ENCODE data around the gene LDB2.

LDB2 gene

GRCh38 chr4:16692524-16692923 is 205.9 kb downstream of the LDB2 start:
- no peak overlapping the region for H3K4me3 ChIP-seq (ENCODE audit: low read depth, low read length)
- TF ChIP-seq CTCF (IDR thresholded peaks at IDR 0.05; ENCODE audit: control insufficient read depth, extremely low read depth, insufficient read depth) = no peak
- DNase-seq (ENCODE audit: low read depth) = no peak

DNA sequence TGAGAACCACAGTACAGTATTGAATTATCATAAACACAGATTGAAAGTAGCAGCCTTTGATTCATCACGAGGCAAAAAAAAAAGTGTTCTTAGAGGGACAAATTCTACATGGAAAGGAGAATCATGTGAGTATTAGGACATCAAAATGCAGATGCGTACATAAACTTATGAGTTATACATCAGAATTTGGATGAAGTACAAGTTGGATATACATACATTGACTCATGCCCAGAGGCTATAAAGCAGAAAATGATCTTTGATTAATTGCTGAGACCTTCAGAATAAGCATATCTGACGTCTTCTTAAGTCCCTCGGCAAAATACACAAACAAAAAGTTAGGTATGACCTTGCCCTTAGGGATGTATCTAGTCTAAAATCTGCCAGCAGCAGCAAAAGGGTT is 206.4 kb downstream of the LDB2 start:
- TF ChIP-seq CTCF (IDR thresholded peaks at IDR 0.05; ENCODE audit: control insufficient read depth, extremely low read depth, insufficient read depth) = no peak
- no peak overlapping the region for H3K4me3 ChIP-seq (ENCODE audit: low read depth, low read length)
- peak; percentile 3 for DNase-seq (ENCODE audit: low read depth)

DNA sequence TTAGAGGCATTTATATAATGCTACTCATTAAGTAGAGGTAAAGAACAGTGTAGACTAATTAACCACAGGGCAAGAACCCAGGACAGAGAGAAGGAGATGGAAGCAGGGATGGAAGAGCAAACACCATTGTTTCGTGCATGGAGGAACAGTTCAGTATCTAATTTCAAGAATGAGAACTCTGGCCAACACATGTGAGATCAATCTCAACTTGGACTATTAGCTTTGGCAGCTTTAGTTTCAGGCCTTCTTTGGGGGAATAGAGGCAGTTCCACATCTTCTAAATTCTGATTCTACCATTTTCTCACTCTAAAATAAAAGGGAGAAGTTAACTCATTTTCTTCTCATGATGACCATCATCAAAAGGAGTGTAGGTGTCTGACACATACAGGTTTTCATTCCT is 207.0 kb downstream of the LDB2 start:
- DNase-seq (ENCODE audit: low read depth) = no peak
- TF ChIP-seq CTCF (IDR thresholded peaks at IDR 0.05; ENCODE audit: control insufficient read depth, extremely low read depth, insufficient read depth) = no peak
- no peak overlapping the region for H3K4me3 ChIP-seq (ENCODE audit: low read depth, low read length)

DNA sequence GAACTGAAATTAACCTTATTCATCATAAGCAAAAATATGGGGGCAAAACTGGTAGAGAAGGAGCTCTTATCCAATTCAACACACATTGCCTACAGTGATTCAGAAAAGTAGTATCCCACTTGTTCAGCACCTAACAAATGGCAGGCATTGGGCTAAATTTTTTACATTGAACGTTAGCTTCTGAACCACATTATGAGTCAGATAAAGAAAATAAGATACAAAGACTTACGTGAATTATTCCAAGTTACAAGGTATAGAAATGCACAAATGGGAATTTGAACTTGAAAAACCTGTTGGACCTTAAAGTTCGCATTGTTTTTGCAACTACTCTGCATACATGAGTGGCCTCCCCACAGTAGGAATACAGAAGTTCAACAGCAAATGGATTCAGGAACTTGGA is 210.6 kb downstream of the LDB2 start:
- DNase-seq (ENCODE audit: low read depth) = no peak
- TF ChIP-seq CTCF (IDR thresholded peaks at IDR 0.05; ENCODE audit: control insufficient read depth, extremely low read depth, insufficient read depth) = no peak

GRCh38 chr4:16687011-16687410 is 211.4 kb downstream of the LDB2 start:
- H3K4me3 ChIP-seq (ENCODE audit: low read depth, low read length) = no peak overlapping the region
- no peak for DNase-seq (ENCODE audit: low read depth)
- TF ChIP-seq CTCF (IDR thresholded peaks at IDR 0.05; ENCODE audit: control insufficient read depth, extremely low read depth, insufficient read depth) = no peak

More for the DNA sequence above, 210.6 kb downstream of the LDB2 start:
- H3K4me3 ChIP-seq (ENCODE audit: low read depth, low read length) = no peak overlapping the region

DNA sequence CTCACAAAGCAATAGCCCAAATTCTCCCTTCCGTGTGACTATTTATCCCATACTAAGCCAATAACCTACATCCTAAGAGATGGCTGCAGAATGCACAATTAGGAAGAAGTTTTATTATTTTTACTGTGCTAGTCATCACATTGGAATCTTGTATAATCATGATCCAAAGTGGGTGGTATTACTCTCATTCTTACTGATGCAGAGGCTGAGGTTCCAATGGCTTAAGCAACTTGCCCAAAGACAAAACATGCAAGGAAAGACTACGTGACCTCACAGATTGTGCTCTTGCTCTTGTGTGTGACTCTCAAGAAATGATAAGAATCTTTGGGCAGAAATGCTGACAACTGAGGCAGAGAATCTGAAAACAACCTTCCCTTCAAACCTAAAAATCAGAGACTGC is 212.2 kb downstream of the LDB2 start:
- no peak for TF ChIP-seq CTCF (IDR thresholded peaks at IDR 0.05; ENCODE audit: control insufficient read depth, extremely low read depth, insufficient read depth)
- no peak for DNase-seq (ENCODE audit: low read depth)
- H3K4me3 ChIP-seq (ENCODE audit: low read depth, low read length) = no peak overlapping the region

- no peak overlapping the region for H3K4me3 ChIP-seq (ENCODE audit: low read depth, low read length)
- TF ChIP-seq CTCF (IDR thresholded peaks at IDR 0.05; ENCODE audit: control insufficient read depth, extremely low read depth, insufficient read depth) = no peak
- no peak for DNase-seq (ENCODE audit: low read depth)
These were observed 212.9 kb downstream of the LDB2 start for GRCh38 chr4:16685536-16685935.

Data from LNCaP clone FGC (cell line).